CD14-positive monocyte (primary cell): ENCODE measurements around the gene KHSRP. TPM values are rescaled to one million over a fixed set of nuclear protein-coding genes. Genes with fewer than 3 reads are reported as not detected.

Experiments used
- DNase-seq, 3 donors: peaks; one replicate each; pipeline ENCODE4 v3.0.0-alpha.2; 2011 to 2022
- H2AFZ ChIP-seq: 2 replicates; pipeline ENCODE4 v1.6.0; 2012; ENCODE audit warnings: mild to moderate bottlenecking, low read depth, low read length, inconsistent platforms; ENCODE audit not compliant: insufficient read depth, poor library complexity, severe bottlenecking
- H3K27ac ChIP-seq, 2 donors: 1 replicate in 1 of 2; 2 replicates in 1 of 2; pipeline ENCODE4 v1.5.1; 2012 to 2013; ENCODE audit warnings: low read length in 2 of 2, control low read depth in 1 of 2, inconsistent platforms in 1 of 2, low read depth in 1 of 2, mild to moderate bottlenecking in 1 of 2
- H3K27me3 ChIP-seq, 2 donors: one replicate each; pipeline versions ENCODE4 v1.6.0 to v1.6.1; 2011 to 2013; ENCODE audit warnings: low read length in 2 of 2; ENCODE audit not compliant: control insufficient read depth in 2 of 2, insufficient read depth in 2 of 2
- H3K36me3 ChIP-seq, 2 donors: replicated peaks in 1 of 2; 1 replicate in 1 of 2; 2 replicates in 1 of 2; pipeline versions ENCODE4 v1.5.1 to v1.6.1; 2012 to 2013; ENCODE audit warnings: low read length in 2 of 2, control low read depth in 1 of 2, inconsistent platforms in 1 of 2, mild to moderate bottlenecking in 1 of 2; ENCODE audit not compliant: insufficient read depth in 2 of 2, control insufficient read depth in 1 of 2
- H3K4me1 ChIP-seq, 2 donors: 1 replicate in 1 of 2; 2 replicates in 1 of 2; pipeline versions ENCODE4 v1.5.1 to v1.6.1; 2012 to 2013; ENCODE audit warnings: low read length in 2 of 2, control low read depth in 1 of 2, inconsistent platforms in 1 of 2, mild to moderate bottlenecking in 1 of 2, moderate library complexity in 1 of 2; ENCODE audit not compliant: insufficient read depth in 2 of 2, control insufficient read depth in 1 of 2
- H3K4me2 ChIP-seq: replicated peaks from 2 replicates; pipeline ENCODE3; 2012; ENCODE audit warnings: low read length, moderate library complexity, mild to moderate bottlenecking; ENCODE audit not compliant: poor library complexity, severe bottlenecking; ENCODE audit errors: extremely low read depth
- H3K4me3 ChIP-seq, 3 experiments: fragments of 200-600 bp in 1 of 3; sonication (generic) in 1 of 3; replicated peaks in 1 of 3; 1 replicate in 2 of 3; 2 replicates in 1 of 3; pipeline ENCODE4 v1.5.1; 2011 to 2013; ENCODE audit warnings: low read length in 3 of 3, mild to moderate bottlenecking in 3 of 3, control low read depth in 2 of 3, low read depth in 2 of 3, inconsistent platforms in 1 of 3, moderate library complexity in 1 of 3
- H3K79me2 ChIP-seq: 2 replicates; pipeline ENCODE4 v1.6.0; 2012; ENCODE audit warnings: mild to moderate bottlenecking, control low read depth, inconsistent platforms, low read length, moderate library complexity; ENCODE audit not compliant: insufficient read depth
- H3K9ac ChIP-seq: 2 replicates; pipeline ENCODE4 v1.6.0; 2017; ENCODE audit warnings: low read length, mild to moderate bottlenecking; ENCODE audit not compliant: insufficient read depth, poor library complexity, severe bottlenecking
- H3K9me3 ChIP-seq, 2 donors: replicated peaks in 1 of 2; 1 replicate in 1 of 2; 2 replicates in 1 of 2; pipeline versions ENCODE4 v1.5.1 to v1.6.1; 2012 to 2013; ENCODE audit warnings: low read length in 2 of 2, control low read depth in 1 of 2; ENCODE audit not compliant: control insufficient read depth in 1 of 2, insufficient read depth in 1 of 2
- H4K20me1 ChIP-seq: 2 replicates; pipeline ENCODE4 v1.6.0; 2012; ENCODE audit warnings: mild to moderate bottlenecking, low read length, control low read depth, moderate library complexity; ENCODE audit not compliant: insufficient read depth
- H3K27ac Mint-ChIP-seq, 7 donors: one replicate each; pipeline ENCODE4 v1.8.0; 2020; ENCODE audit warnings: mild to moderate bottlenecking in 7 of 7, mixed read lengths in 7 of 7, moderate library complexity in 6 of 7, inconsistent platforms in 2 of 7
- H3K27me3 Mint-ChIP-seq, 3 donors: one replicate each; pipeline ENCODE4 v1.8.0; 2021 to 2022; ENCODE audit warnings: low read depth in 3 of 3, mild to moderate bottlenecking in 3 of 3, mixed read lengths in 3 of 3, moderate library complexity in 3 of 3, inconsistent platforms in 1 of 3
- H3K36me3 Mint-ChIP-seq, 2 donors: one replicate each; pipeline ENCODE4 v1.8.0; 2020; ENCODE audit warnings: mixed read lengths in 2 of 2, inconsistent platforms in 1 of 2, mild to moderate bottlenecking in 1 of 2
- H3K4me1 Mint-ChIP-seq: one replicate; pipeline ENCODE4 v1.8.0; 2020; ENCODE audit warnings: mild to moderate bottlenecking, mixed read lengths
- H3K4me3 Mint-ChIP-seq, 2 donors: one replicate each; pipeline ENCODE4 v1.8.0; 2020; ENCODE audit warnings: mild to moderate bottlenecking in 2 of 2, mixed read lengths in 2 of 2, moderate library complexity in 1 of 2
- H3K9me3 Mint-ChIP-seq, 7 donors: one replicate each; pipeline ENCODE4 v1.8.0; 2020 to 2022; ENCODE audit warnings: mixed read lengths in 7 of 7, mild to moderate bottlenecking in 6 of 7, moderate library complexity in 6 of 7, inconsistent platforms in 2 of 7
- WGBS: methylation state at CpG from one replicate; pipeline ENCODE4 v1.1.5; 2013; ENCODE audit warnings: missing lambda C conversion rate; ENCODE audit not compliant: insufficient coverage; 5-methylcytosine and 5-hydroxymethylcytosine counted together
- intact Hi-C, 2 donors: fragments of 100-400 bp; cut with micrococcal nuclease; formaldehyde crosslinking; loops; one replicate each; pipeline versions ENCODE4 v1.15.0 to v1.15.1; 2023
- polyA plus RNA-seq, 3 donors: library from polyadenylated mRNA; depleted of rRNA in 1 of 3; unstranded in 2 of 3; stranded (reverse) in 1 of 3; fragments of 300-500 nt in 2 of 3; fragments of >200 nt in 1 of 3; fragmentation: Illumina TruSeq in 2 of 3; gene quantifications; 1 replicate in 2 of 3; 2 replicates in 1 of 3; pipeline ENCODE4 v1.2.3, GENCODE V29; 2012 to 2021
- TF ChIP-seq, protein P1 (sequence below): fragments of 200-600 bp; IDR thresholded peaks from one replicate; pipeline ENCODE4 v1.8.0; 2022; ENCODE audit warnings: antibody characterized with exemption, mild to moderate bottlenecking

Gene KHSRP
- polyA plus RNA-seq, 3 donors: 8.6 to 63.3 (median 9.1) TPM

GRCh38 chr19:6471076-6471475, 46.5 kb upstream of the KHSRP start:
- no peaks in the 10 kb centered on the region for H3K9me3 ChIP-seq
- no peaks in the 10 kb centered on the region for H3K27me3 ChIP-seq
- H3K4me1 Mint-ChIP-seq: peaks cover 7% of the 10 kb centered on the region
- H3K27me3 Mint-ChIP-seq: peaks cover 0 to 8% (median 2%) of the 10 kb centered on the region in 3 donors
- 95% methylated on average over 7 of the region's 14 CpGs for WGBS
- H3K36me3 Mint-ChIP-seq: peaks cover 49 to 71% of the 10 kb centered on the region in 2 donors
- H2AFZ ChIP-seq: no peak overlapping the region
- H4K20me1 ChIP-seq: no peaks in the 10 kb centered on the region
- H3K9me3 Mint-ChIP-seq: peaks cover 0 to under 1% (median 0%) of the 10 kb centered on the region in 7 donors
- intact Hi-C loops: no loop called here
- no peaks in the 10 kb centered on the region for H3K79me2 ChIP-seq
- H3K9ac ChIP-seq: no peak overlapping the region
- H3K4me3 Mint-ChIP-seq: no peak overlapping the region
- DNase-seq: no peak
- no peaks in the 10 kb centered on the region for H3K4me1 ChIP-seq
- no peak overlapping the region for H3K4me3 ChIP-seq
- H3K4me2 ChIP-seq: no peak overlapping the region
- no peak overlapping the region for H3K27ac Mint-ChIP-seq
- TF ChIP-seq, protein P1, sequence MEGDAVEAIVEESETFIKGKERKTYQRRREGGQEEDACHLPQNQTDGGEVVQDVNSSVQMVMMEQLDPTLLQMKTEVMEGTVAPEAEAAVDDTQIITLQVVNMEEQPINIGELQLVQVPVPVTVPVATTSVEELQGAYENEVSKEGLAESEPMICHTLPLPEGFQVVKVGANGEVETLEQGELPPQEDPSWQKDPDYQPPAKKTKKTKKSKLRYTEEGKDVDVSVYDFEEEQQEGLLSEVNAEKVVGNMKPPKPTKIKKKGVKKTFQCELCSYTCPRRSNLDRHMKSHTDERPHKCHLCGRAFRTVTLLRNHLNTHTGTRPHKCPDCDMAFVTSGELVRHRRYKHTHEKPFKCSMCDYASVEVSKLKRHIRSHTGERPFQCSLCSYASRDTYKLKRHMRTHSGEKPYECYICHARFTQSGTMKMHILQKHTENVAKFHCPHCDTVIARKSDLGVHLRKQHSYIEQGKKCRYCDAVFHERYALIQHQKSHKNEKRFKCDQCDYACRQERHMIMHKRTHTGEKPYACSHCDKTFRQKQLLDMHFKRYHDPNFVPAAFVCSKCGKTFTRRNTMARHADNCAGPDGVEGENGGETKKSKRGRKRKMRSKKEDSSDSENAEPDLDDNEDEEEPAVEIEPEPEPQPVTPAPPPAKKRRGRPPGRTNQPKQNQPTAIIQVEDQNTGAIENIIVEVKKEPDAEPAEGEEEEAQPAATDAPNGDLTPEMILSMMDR: no peak
- peaks cover 35 to 69% of the 10 kb centered on the region in 2 donors for H3K36me3 ChIP-seq
- no peak overlapping the region for H3K27ac ChIP-seq

DNA sequence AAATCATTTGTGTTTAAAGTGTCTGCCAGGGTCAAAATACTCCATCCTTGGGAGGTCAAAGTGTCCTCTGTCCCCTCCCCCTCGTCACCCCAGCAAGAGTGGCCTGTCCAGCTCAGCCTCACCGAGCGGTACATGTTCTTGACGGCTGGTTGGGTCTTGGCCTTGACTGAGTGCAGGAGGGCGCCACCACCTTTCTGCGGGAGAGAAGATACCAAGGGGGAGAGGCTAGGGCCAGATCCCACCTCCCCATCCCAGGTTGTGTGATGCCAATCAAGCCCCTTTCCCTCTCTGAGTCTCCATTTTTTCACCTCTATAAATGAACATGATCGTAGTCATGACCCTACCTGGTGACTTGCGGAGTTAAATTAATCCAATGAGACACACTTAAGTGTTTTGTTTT, 45.6 kb upstream of the KHSRP start:
- TF ChIP-seq, protein P1: no peak
- Mint-ChIP-seq H3K9me3 (peaks cover 0 to 1% (median 0%) of the 10 kb centered on the region in 7 donors), H3K27me3 (peaks cover 3 to 11% (median 7%) of the 10 kb centered on the region in 3 donors), H3K4me3 (no peak overlapping the region), H3K4me1 (peaks cover 7% of the 10 kb centered on the region), H3K27ac (no peak overlapping the region), H3K36me3 (peaks cover 47 to 64% of the 10 kb centered on the region in 2 donors)
- Histone ChIP-seq H3K4me1 (no peaks in the 10 kb centered on the region), H3K9ac (no peak overlapping the region), H4K20me1 (no peaks in the 10 kb centered on the region), H3K27ac (no peak overlapping the region), H2AFZ (no peak overlapping the region), H3K36me3 (peaks cover 27 to 60% of the 10 kb centered on the region in 2 donors), H3K79me2 (no peaks in the 10 kb centered on the region), H3K27me3 (peaks cover 0 to 3% of the 10 kb centered on the region in 2 donors), H3K4me3 (no peak overlapping the region), H3K9me3 (no peaks in the 10 kb centered on the region), H3K4me2 (no peak overlapping the region)
- intact Hi-C loops: no loop called here
- DNase-seq: no peak
- 93% methylated on average over 4 of the region's 8 CpGs for WGBS
